ENCODE measurements around the gene AIMP2. TPM values are rescaled to one million over a fixed set of nuclear protein-coding genes. Genes with fewer than 3 reads are reported as not detected.
"Not testable (repeated sequence)": the region's sequence is repeated elsewhere in the genome, so short reads cannot be mapped to it uniquely, and the experiment has no call there.

The AIMP2 gene
- total RNA-seq, 1 experiment from 2014 or later: 106 TPM

- DNase-seq: no peak
- H3K36me3 ChIP-seq (ENCODE audit: insufficient read depth, low read length): peaks cover 42% of the 10 kb centered on the region
- H3K27me3 ChIP-seq (ENCODE audit: low read length): no peaks in the 10 kb centered on the region
- H3K4me3 ChIP-seq (ENCODE audit: low read length): no peak within 1 kb of the TSS
- H3K4me1 ChIP-seq (ENCODE audit: low read length): no peaks in the 10 kb centered on the region
- no peaks in the 10 kb centered on the region for H4K20me1 ChIP-seq (ENCODE audit: insufficient read depth, low read depth, low read length)
- no peaks in the 10 kb centered on the region for H3K9me2 ChIP-seq (replicated peaks; ENCODE audit: insufficient read depth, low read length)
- no peak within 1 kb of the TSS for H2AFZ ChIP-seq (ENCODE audit: low read length)
- no peak within 1 kb of the TSS for H3K9ac ChIP-seq (ENCODE audit: low read length)
- peaks cover 21% of the 10 kb centered on the region for H3K79me2 ChIP-seq (ENCODE audit: low read length)
- H3K4me2 ChIP-seq (ENCODE audit: low read depth, low read length, poor library complexity, severe bottlenecking): no peak within 1 kb of the TSS
- H3K9me3 ChIP-seq (ENCODE audit: low read length): no peaks in the 10 kb centered on the region
- H3K27ac ChIP-seq (ENCODE audit: low read length): no peak within 1 kb of the TSS
These were observed 21.9 kb downstream of the AIMP2 start, which contains the start of gene ANKRD61 for GRCh38 chr7:6030988-6031387. TSS of gene ANKRD61 (plus strand) at chr7:6031376. CDS start at chr7:6031376, 0 bp downstream.

GRCh38 chr7:6031567-6031966 lies 22.5 kb downstream of the AIMP2 start:
- H3K36me3 ChIP-seq (ENCODE audit: insufficient read depth, low read length): peaks cover 43% of the 10 kb centered on the region
- no peaks in the 10 kb centered on the region for H3K9me3 ChIP-seq (ENCODE audit: low read length)
- no peak overlapping the region for H3K27ac ChIP-seq (ENCODE audit: low read length)
- H3K27me3 ChIP-seq (ENCODE audit: low read length): no peaks in the 10 kb centered on the region
- no peak overlapping the region for H3K4me3 ChIP-seq (ENCODE audit: low read length)
- no peaks in the 10 kb centered on the region for H3K9me2 ChIP-seq (replicated peaks; ENCODE audit: insufficient read depth, low read length)
- DNase-seq: no peak
- no peak overlapping the region for H2AFZ ChIP-seq (ENCODE audit: low read length)
- H3K79me2 ChIP-seq (ENCODE audit: low read length): peaks cover 26% of the 10 kb centered on the region
- H4K20me1 ChIP-seq (ENCODE audit: insufficient read depth, low read depth, low read length): no peaks in the 10 kb centered on the region
- H3K9ac ChIP-seq (ENCODE audit: low read length): no peak overlapping the region
- no peak overlapping the region for H3K4me2 ChIP-seq (ENCODE audit: low read depth, low read length, poor library complexity, severe bottlenecking)
- H3K4me1 ChIP-seq (ENCODE audit: low read length): no peaks in the 10 kb centered on the region

GRCh38 chr7:6032167-6032566 lies 23.1 kb downstream of the AIMP2 start:
- no peak for DNase-seq
- H4K20me1 ChIP-seq (ENCODE audit: insufficient read depth, low read depth, low read length): no peaks in the 10 kb centered on the region
- no peak overlapping the region for H3K4me3 ChIP-seq (ENCODE audit: low read length)
- no peak overlapping the region for H3K9ac ChIP-seq (ENCODE audit: low read length)
- no peak overlapping the region for H3K4me2 ChIP-seq (ENCODE audit: low read depth, low read length, poor library complexity, severe bottlenecking)
- H3K79me2 ChIP-seq (ENCODE audit: low read length): peaks cover 26% of the 10 kb centered on the region
- H3K9me2 ChIP-seq (replicated peaks; ENCODE audit: insufficient read depth, low read length): no peaks in the 10 kb centered on the region
- H3K27me3 ChIP-seq (ENCODE audit: low read length): no peaks in the 10 kb centered on the region
- H3K4me1 ChIP-seq (ENCODE audit: low read length): no peaks in the 10 kb centered on the region
- no peaks in the 10 kb centered on the region for H3K9me3 ChIP-seq (ENCODE audit: low read length)
- no peak overlapping the region for H2AFZ ChIP-seq (ENCODE audit: low read length)
- H3K27ac ChIP-seq (ENCODE audit: low read length): no peak overlapping the region
- peaks cover 39% of the 10 kb centered on the region for H3K36me3 ChIP-seq (ENCODE audit: insufficient read depth, low read length)

GRCh38 chr7:6032641-6033040 lies 23.6 kb downstream of the AIMP2 start:
- no peak overlapping the region for H2AFZ ChIP-seq (ENCODE audit: low read length)
- no peak overlapping the region for H3K27ac ChIP-seq (ENCODE audit: low read length)
- H3K9ac ChIP-seq (ENCODE audit: low read length): no peak overlapping the region
- no peak overlapping the region for H3K4me3 ChIP-seq (ENCODE audit: low read length)
- H3K9me2 ChIP-seq (replicated peaks; ENCODE audit: insufficient read depth, low read length): no peaks in the 10 kb centered on the region
- no peak overlapping the region for H3K4me2 ChIP-seq (ENCODE audit: low read depth, low read length, poor library complexity, severe bottlenecking)
- no peaks in the 10 kb centered on the region for H3K9me3 ChIP-seq (ENCODE audit: low read length)
- no peaks in the 10 kb centered on the region for H3K27me3 ChIP-seq (ENCODE audit: low read length)
- no peaks in the 10 kb centered on the region for H3K4me1 ChIP-seq (ENCODE audit: low read length)
- H3K79me2 ChIP-seq (ENCODE audit: low read length): peaks cover 26% of the 10 kb centered on the region
- DNase-seq: no peak
- H4K20me1 ChIP-seq (ENCODE audit: insufficient read depth, low read depth, low read length): no peaks in the 10 kb centered on the region
- peaks cover 36% of the 10 kb centered on the region for H3K36me3 ChIP-seq (ENCODE audit: insufficient read depth, low read length)

- Histone ChIP-seq H4K20me1 (ENCODE audit: insufficient read depth, low read depth, low read length) (no peaks in the 10 kb centered on the region), H2AFZ (ENCODE audit: low read length) (no peak overlapping the region), H3K36me3 (ENCODE audit: insufficient read depth, low read length) (peaks cover 32% of the 10 kb centered on the region; the same call in 1 of the 2 replicates), H3K9ac (ENCODE audit: low read length) (no peak overlapping the region), H3K27me3 (ENCODE audit: low read length) (no peaks in the 10 kb centered on the region), H3K4me3 (ENCODE audit: low read length) (no peak overlapping the region), H3K79me2 (ENCODE audit: low read length) (peaks cover 28% of the 10 kb centered on the region), H3K9me2 (replicated peaks; ENCODE audit: insufficient read depth, low read length) (no peaks in the 10 kb centered on the region), H3K4me1 (ENCODE audit: low read length) (no peaks in the 10 kb centered on the region), H3K27ac (ENCODE audit: low read length) (no peak overlapping the region), H3K9me3 (ENCODE audit: low read length) (no peaks in the 10 kb centered on the region), H3K4me2 (ENCODE audit: low read depth, low read length, poor library complexity, severe bottlenecking) (no peak overlapping the region)
- no peak for DNase-seq
These were observed 26.1 kb downstream of the AIMP2 start for GRCh38 chr7:6035165-6035564.

GRCh38 chr7:6035686-6036085 lies 26.6 kb downstream of the AIMP2 start:
- H3K27me3 ChIP-seq (ENCODE audit: low read length): no peaks in the 10 kb centered on the region
- no peak overlapping the region for H2AFZ ChIP-seq (ENCODE audit: low read length)
- no peak for DNase-seq
- no peaks in the 10 kb centered on the region for H3K9me3 ChIP-seq (ENCODE audit: low read length)
- peaks cover 28% of the 10 kb centered on the region for H3K79me2 ChIP-seq (ENCODE audit: low read length)
- H3K27ac ChIP-seq (ENCODE audit: low read length): no peak overlapping the region
- no peaks in the 10 kb centered on the region for H4K20me1 ChIP-seq (ENCODE audit: insufficient read depth, low read depth, low read length)
- H3K9me2 ChIP-seq (replicated peaks; ENCODE audit: insufficient read depth, low read length): no peaks in the 10 kb centered on the region
- H3K4me1 ChIP-seq (ENCODE audit: low read length): no peaks in the 10 kb centered on the region
- H3K36me3 ChIP-seq (ENCODE audit: insufficient read depth, low read length): peaks cover 36% of the 10 kb centered on the region; the same call in 1 of the 2 replicates
- H3K9ac ChIP-seq (ENCODE audit: low read length): no peak overlapping the region
- no peak overlapping the region for H3K4me2 ChIP-seq (ENCODE audit: low read depth, low read length, poor library complexity, severe bottlenecking)
- H3K4me3 ChIP-seq (ENCODE audit: low read length): no peak overlapping the region

- DNase-seq: no peak
- Histone ChIP-seq H3K27me3 (ENCODE audit: low read length) (no peaks in the 10 kb centered on the region), H4K20me1 (ENCODE audit: insufficient read depth, low read depth, low read length) (no peaks in the 10 kb centered on the region), H3K36me3 (ENCODE audit: insufficient read depth, low read length) (peaks cover 33% of the 10 kb centered on the region), H2AFZ (ENCODE audit: low read length) (no peak overlapping the region), H3K27ac (ENCODE audit: low read length) (no peak overlapping the region), H3K79me2 (ENCODE audit: low read length) (peaks cover 14% of the 10 kb centered on the region), H3K9me3 (ENCODE audit: low read length) (no peaks in the 10 kb centered on the region), H3K4me1 (ENCODE audit: low read length) (no peaks in the 10 kb centered on the region), H3K4me3 (ENCODE audit: low read length) (no peak overlapping the region), H3K9ac (ENCODE audit: low read length) (no peak overlapping the region), H3K4me2 (ENCODE audit: low read depth, low read length, poor library complexity, severe bottlenecking) (no peak overlapping the region), H3K9me2 (replicated peaks; ENCODE audit: insufficient read depth, low read length) (no peaks in the 10 kb centered on the region)
These were observed 40.7 kb downstream of the AIMP2 start for GRCh38 chr7:6049780-6050179.

- not testable (repeated sequence) for H3K4me2 ChIP-seq (ENCODE audit: low read depth, low read length, poor library complexity, severe bottlenecking); H3K4me1 ChIP-seq (ENCODE audit: low read length); H3K9ac ChIP-seq (ENCODE audit: low read length); H3K9me3 ChIP-seq (ENCODE audit: low read length); H4K20me1 ChIP-seq (ENCODE audit: insufficient read depth, low read depth, low read length); H3K4me3 ChIP-seq (ENCODE audit: low read length); DNase-seq; H3K27ac ChIP-seq (ENCODE audit: low read length); H3K9me2 ChIP-seq (replicated peaks; ENCODE audit: insufficient read depth, low read length); H2AFZ ChIP-seq (ENCODE audit: low read length); H3K27me3 ChIP-seq (ENCODE audit: low read length)
- H3K36me3 ChIP-seq (ENCODE audit: insufficient read depth, low read length): peaks cover 24% of the 10 kb centered on the region
- peaks cover 28% of the 10 kb centered on the region for H3K79me2 ChIP-seq (ENCODE audit: low read length)
These were observed 42.1 kb downstream of the AIMP2 start for GRCh38 chr7:6051185-6051584.

- peaks cover 10% of the 10 kb centered on the region for H3K36me3 ChIP-seq (ENCODE audit: insufficient read depth, low read length)
- no peak overlapping the region for H2AFZ ChIP-seq (ENCODE audit: low read length)
- H3K4me1 ChIP-seq (ENCODE audit: low read length): peaks cover 21% of the 10 kb centered on the region
- no peaks in the 10 kb centered on the region for H3K9me3 ChIP-seq (ENCODE audit: low read length)
- no peak overlapping the region for H3K27ac ChIP-seq (ENCODE audit: low read length)
- H3K27me3 ChIP-seq (ENCODE audit: low read length): no peaks in the 10 kb centered on the region
- no peaks in the 10 kb centered on the region for H3K9me2 ChIP-seq (replicated peaks; ENCODE audit: insufficient read depth, low read length)
- peaks cover 7% of the 10 kb centered on the region; the same call in 1 of the 2 replicates for H4K20me1 ChIP-seq (ENCODE audit: insufficient read depth, low read depth, low read length)
- no peak overlapping the region for H3K4me3 ChIP-seq (ENCODE audit: low read length)
- no peak for DNase-seq
- no peak overlapping the region for H3K9ac ChIP-seq (ENCODE audit: low read length)
- peak overlapping the region; percentile 83 for H3K4me2 ChIP-seq (ENCODE audit: low read depth, low read length, poor library complexity, severe bottlenecking)
- peaks cover 50% of the 10 kb centered on the region for H3K79me2 ChIP-seq (ENCODE audit: low read length)
These were observed 47.5 kb downstream of the AIMP2 start for GRCh38 chr7:6056616-6057015.
